Tibial nerve (tissue), 4 donors: Measurements from ENCODE around the gene FAM234B. TPM values are rescaled to one million over a fixed set of nuclear protein-coding genes. Genes with fewer than 3 reads are reported as not detected.
A peak's percentile ranks its signal among the peaks of the same experiment; 100 is the strongest.

Experiments
- DNase-seq, 2 donors: peaks; one replicate each; pipeline ENCODE4 v3.0.0-alpha.2; 2019; ENCODE audit warnings: low spot score in 2 of 2
- H3K27ac ChIP-seq, 4 donors: fragments of 200-600 bp; sonication (generic) in 3 of 4; one replicate each; pipeline ENCODE4 v1.5.1; 2017 to 2019; ENCODE audit warnings: mild to moderate bottlenecking in 1 of 4
- H3K27me3 ChIP-seq, 2 donors: fragments of 200-600 bp; sonication (generic) in 1 of 2; one replicate each; pipeline versions ENCODE4 v1.5.1 to v1.6.0; 2017 to 2019
- H3K36me3 ChIP-seq, 3 donors: fragments of 200-600 bp; sonication (generic); one replicate each; pipeline ENCODE4 v1.5.1; 2018 to 2019
- H3K4me1 ChIP-seq, 4 donors: fragments of 200-600 bp; sonication (generic) in 3 of 4; one replicate each; pipeline ENCODE4 v1.5.1; 2017 to 2019
- H3K4me3 ChIP-seq, 4 donors: fragments of 200-600 bp; sonication (generic) in 3 of 4; one replicate each; pipeline ENCODE4 v1.5.1; 2017 to 2019; ENCODE audit warnings: mild to moderate bottlenecking in 1 of 4, moderate library complexity in 1 of 4
- H3K9me3 ChIP-seq, 4 donors: fragments of 200-600 bp; sonication (generic) in 3 of 4; one replicate each; pipeline ENCODE4 v1.5.1; 2017 to 2019
- EP300 ChIP-seq, 2 donors: sonication (generic); formaldehyde crosslinking; IDR thresholded peaks; one replicate each; pipeline ENCODE4 v1.6.1; 2017; ENCODE audit warnings: antibody characterized with exemption in 2 of 2, mild to moderate bottlenecking in 1 of 2
- POLR2A ChIP-seq, 2 donors: fragments of 450-650 bp; IDR thresholded peaks; one replicate each; pipeline ENCODE4 v1.6.1; 2017; ENCODE audit warnings: antibody characterized with exemption in 2 of 2, mild to moderate bottlenecking in 2 of 2, moderate library complexity in 2 of 2
- WGBS, 2 donors: methylation state at CpG; one replicate each; pipeline ENCODE4 v1.1.5; 2018; 5-methylcytosine and 5-hydroxymethylcytosine counted together
- total RNA-seq, 4 donors: library from RNA; depleted of rRNA; stranded (reverse); fragments of >200 nt; gene quantifications; one replicate each; pipeline ENCODE4 v1.1.0, GENCODE V29; 2016
- TF ChIP-seq, protein P1 (sequence below), 5 experiments: fragments of 200-600 bp in 3 of 5; fragments of 450-650 bp in 2 of 5; sonication (generic) in 3 of 5; IDR thresholded peaks; one replicate each; pipeline ENCODE4 v1.5.1; 2016 to 2019; ENCODE audit warnings: antibody characterized with exemption in 5 of 5, mild to moderate bottlenecking in 3 of 5, moderate library complexity in 2 of 5

Gene FAM234B
- total RNA-seq, 4 donors from 2014 or later = 2.0 to 12.6 (median 8.4) TPM

DNA sequence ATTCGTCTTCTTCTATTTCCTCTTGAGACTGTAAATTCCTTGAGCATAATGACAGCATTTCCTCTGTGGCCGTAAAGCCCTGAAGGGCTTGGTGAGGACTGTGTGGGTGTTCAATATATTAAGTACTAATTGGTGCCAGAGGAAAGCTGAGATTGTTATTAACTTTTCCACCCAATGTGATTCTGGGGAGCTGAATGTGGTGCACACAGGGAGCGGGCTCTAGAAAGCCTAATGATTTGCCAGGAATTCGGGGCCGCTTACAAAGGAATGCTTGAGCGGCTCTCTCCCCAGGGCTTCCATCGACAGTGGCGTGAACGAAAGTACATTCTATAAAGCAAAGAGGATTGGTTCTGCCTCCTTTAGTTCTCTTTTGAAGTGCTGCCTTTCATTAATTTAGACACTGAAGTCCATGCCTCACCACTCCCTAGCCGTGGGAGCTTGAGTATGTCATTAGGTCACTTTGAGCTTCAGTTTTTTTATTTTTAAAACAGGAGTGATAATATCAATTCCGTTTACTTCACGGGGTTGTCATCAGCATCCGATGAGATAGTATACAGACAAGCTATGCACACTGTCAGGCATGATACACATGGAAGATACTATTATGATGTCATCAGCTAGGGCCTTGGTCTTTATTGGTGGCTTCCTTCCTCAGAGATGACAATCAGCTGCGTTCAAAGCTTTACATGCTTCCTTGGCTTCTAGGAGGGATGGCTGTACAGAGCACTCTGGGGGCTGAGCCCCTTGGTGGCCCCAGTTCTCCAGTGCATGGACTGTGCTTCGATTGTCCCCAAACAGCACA is 70.3 kb downstream of the FAM234B start:
- Histone ChIP-seq H3K27me3 (no peaks in the 10 kb centered on the region), H3K27ac (no peak overlapping the region), H3K4me1 (peaks cover 0 to 33% (median 0%) of the 10 kb centered on the region in 4 donors), H3K9me3 (no peaks in the 10 kb centered on the region), H3K36me3 (no peaks in the 10 kb centered on the region), H3K4me3 (no peak overlapping the region)
- DNase-seq = no peak
- TF ChIP-seq, protein P1, sequence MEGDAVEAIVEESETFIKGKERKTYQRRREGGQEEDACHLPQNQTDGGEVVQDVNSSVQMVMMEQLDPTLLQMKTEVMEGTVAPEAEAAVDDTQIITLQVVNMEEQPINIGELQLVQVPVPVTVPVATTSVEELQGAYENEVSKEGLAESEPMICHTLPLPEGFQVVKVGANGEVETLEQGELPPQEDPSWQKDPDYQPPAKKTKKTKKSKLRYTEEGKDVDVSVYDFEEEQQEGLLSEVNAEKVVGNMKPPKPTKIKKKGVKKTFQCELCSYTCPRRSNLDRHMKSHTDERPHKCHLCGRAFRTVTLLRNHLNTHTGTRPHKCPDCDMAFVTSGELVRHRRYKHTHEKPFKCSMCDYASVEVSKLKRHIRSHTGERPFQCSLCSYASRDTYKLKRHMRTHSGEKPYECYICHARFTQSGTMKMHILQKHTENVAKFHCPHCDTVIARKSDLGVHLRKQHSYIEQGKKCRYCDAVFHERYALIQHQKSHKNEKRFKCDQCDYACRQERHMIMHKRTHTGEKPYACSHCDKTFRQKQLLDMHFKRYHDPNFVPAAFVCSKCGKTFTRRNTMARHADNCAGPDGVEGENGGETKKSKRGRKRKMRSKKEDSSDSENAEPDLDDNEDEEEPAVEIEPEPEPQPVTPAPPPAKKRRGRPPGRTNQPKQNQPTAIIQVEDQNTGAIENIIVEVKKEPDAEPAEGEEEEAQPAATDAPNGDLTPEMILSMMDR (IDR thresholded peaks at IDR 0.05) = no peak
- TF ChIP-seq POLR2A (IDR thresholded peaks at IDR 0.05) (no peak), EP300 (IDR thresholded peaks at IDR 0.05) (no peak)
- WGBS, 2 donors = 30 to 46% methylated on average over 15 of the region's 15 CpGs

DNA sequence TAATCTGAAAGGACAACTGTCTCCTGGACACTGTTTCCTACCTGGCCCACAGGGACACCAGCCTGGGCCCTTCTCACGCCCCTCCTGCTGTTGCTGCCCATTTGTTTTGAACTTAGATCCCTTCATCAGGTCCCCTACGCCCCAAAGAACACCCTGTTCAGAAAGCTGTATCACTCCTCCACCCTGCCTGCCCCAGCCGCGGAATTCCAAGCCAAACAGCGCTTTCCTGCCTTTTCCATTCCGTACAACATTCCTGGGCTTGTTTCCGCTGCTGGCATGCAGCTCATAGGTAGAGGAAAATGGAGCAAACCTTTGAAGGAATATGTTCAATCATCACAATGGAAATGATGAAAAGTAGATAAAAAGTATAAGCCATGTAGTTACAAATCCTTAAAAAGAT is 72.1 kb downstream of the FAM234B start:
- no peaks in the 10 kb centered on the region for H3K27me3 ChIP-seq
- H3K9me3 ChIP-seq = no peaks in the 10 kb centered on the region
- H3K4me3 ChIP-seq = no peak overlapping the region
- peak overlapping the region in 2 of 4 donors; percentile 20 to 63 for H3K27ac ChIP-seq
- WGBS, 2 donors = 73 to 84% methylated on average over 7 of the region's 7 CpGs
- no peaks in the 10 kb centered on the region for H3K36me3 ChIP-seq
- TF ChIP-seq POLR2A (IDR thresholded peaks at IDR 0.05) = no peak
- peak in 1 of 2 donors; percentile 11 for TF ChIP-seq EP300 (IDR thresholded peaks at IDR 0.05)
- peaks cover 0 to 33% (median 0%) of the 10 kb centered on the region in 4 donors for H3K4me1 ChIP-seq
- no peak for DNase-seq

DNA sequence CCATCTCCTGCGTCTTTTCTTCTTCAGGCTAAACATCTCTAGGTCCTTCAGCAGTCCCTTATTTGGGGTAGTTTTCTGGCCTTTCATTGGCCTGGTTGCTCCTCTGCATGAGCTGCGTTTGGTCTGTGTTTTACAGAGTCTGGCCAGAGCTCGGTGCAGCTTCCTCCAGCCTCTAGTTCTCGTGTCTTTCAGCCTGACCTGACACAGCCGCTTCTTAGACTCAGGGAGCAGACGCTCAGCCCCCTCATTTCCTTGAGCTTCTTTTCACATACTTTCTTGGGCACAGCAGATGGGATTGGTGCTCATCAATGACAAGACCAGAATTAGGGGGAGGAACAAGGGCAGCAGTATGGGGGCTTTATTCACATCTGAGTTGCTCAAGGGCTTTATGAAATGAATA is 72.8 kb downstream of the FAM234B start:
- DNase-seq = no peak
- TF ChIP-seq EP300 (IDR thresholded peaks at IDR 0.05) (no peak), POLR2A (IDR thresholded peaks at IDR 0.05) (no peak)
- TF ChIP-seq, protein P1 (IDR thresholded peaks at IDR 0.05) = no peak
- Histone ChIP-seq H3K9me3 (no peaks in the 10 kb centered on the region), H3K27ac (peak overlapping the region in 1 of 4 donors; percentile 6), H3K36me3 (no peaks in the 10 kb centered on the region), H3K4me1 (peaks cover 0 to 33% (median 0%) of the 10 kb centered on the region in 4 donors), H3K27me3 (no peaks in the 10 kb centered on the region), H3K4me3 (no peak overlapping the region)
- WGBS, 2 donors = 62 to 72% methylated on average over 6 of the region's 6 CpGs

DNA sequence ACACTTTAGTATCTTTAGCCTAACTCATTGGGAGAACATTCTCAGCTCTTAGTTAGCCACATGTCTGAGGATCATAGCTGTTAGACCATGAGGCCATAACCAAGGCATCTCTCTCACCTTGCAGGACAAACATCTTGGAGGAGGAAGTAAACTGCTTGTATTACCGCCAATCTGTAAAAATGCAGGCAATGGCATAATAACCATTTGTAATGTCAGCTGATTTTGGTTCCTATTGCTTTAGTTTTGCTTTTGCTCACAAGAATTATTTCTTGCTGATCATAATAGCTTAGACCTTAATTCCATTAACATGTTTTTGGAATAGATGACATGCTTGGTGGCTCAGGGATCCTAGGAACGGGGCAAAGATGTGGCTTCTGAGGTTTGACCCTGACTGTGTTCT is 75.6 kb downstream of the FAM234B start:
- H3K27ac ChIP-seq = no peak overlapping the region
- no peaks in the 10 kb centered on the region for H3K27me3 ChIP-seq
- TF ChIP-seq POLR2A (IDR thresholded peaks at IDR 0.05) (no peak), EP300 (IDR thresholded peaks at IDR 0.05) (peak in 1 of 2 donors; percentile 28)
- no peaks in the 10 kb centered on the region for H3K36me3 ChIP-seq
- DNase-seq = no peak
- WGBS, 2 donors = 89 to 90% methylated on average over 2 of the region's 2 CpGs
- H3K4me3 ChIP-seq = no peak overlapping the region
- peaks cover 0 to 25% (median 0%) of the 10 kb centered on the region in 4 donors for H3K4me1 ChIP-seq
- no peaks in the 10 kb centered on the region for H3K9me3 ChIP-seq

DNA sequence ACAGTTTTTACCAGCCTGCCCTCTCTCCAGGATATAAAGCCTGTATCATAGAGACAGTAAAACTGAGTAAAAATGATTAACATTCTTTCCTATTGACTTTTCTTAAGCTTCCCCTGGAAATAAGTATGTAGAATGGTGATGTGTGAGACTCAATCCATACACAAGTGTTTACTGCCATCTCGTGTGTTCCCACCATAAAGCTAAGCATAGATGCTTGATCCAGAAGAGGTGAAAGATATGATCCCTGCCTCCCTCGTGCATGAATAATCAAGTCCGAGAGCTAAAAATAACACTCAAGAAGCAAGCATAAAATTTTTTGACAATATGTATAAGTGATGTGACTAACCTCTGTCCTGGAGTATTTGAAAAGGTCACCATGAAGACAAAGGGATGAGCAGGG is 76.2 kb downstream of the FAM234B start:
- H3K9me3 ChIP-seq = no peaks in the 10 kb centered on the region
- H3K27me3 ChIP-seq = no peaks in the 10 kb centered on the region
- 60 to 70% methylated on average over 3 of the region's 3 CpGs for WGBS, 2 donors
- no peaks in the 10 kb centered on the region for H3K36me3 ChIP-seq
- H3K4me3 ChIP-seq = no peak overlapping the region
- no peak overlapping the region for H3K27ac ChIP-seq
- peaks cover 0 to 25% (median 0%) of the 10 kb centered on the region in 4 donors for H3K4me1 ChIP-seq
- DNase-seq = no peak
- TF ChIP-seq, protein P1 (IDR thresholded peaks at IDR 0.05) = no peak
- no peak for TF ChIP-seq POLR2A (IDR thresholded peaks at IDR 0.05)
- TF ChIP-seq EP300 (IDR thresholded peaks at IDR 0.05) = no peak

DNA sequence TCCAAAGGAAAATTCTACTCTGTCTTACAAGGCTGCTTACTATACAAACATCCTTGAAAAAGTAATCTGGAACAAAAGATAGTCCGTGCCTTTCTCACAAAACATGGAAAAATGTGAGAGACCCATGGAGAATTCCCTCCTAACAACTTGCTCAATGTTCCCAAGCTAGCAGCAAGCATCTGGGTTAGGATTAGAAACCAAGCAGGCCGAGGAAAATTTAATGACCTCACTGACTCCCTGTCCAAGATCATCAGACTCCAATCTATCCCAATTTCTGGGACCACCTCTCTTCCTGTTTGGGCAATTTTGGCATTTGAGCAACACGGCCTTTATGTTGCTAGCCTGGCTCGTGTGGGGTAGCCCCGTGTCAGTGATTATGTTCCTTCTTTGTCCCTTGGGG is 77.4 kb downstream of the FAM234B start:
- DNase-seq = no peak
- Histone ChIP-seq H3K27ac (peak overlapping the region in 1 of 4 donors; percentile 46), H3K36me3 (no peaks in the 10 kb centered on the region), H3K4me1 (peaks cover 0 to 13% (median 0%) of the 10 kb centered on the region in 4 donors), H3K9me3 (no peaks in the 10 kb centered on the region), H3K4me3 (no peak overlapping the region), H3K27me3 (no peaks in the 10 kb centered on the region)
- WGBS, 2 donors = 79 to 84% methylated on average over 5 of the region's 5 CpGs
- TF ChIP-seq POLR2A (IDR thresholded peaks at IDR 0.05) (no peak), EP300 (IDR thresholded peaks at IDR 0.05) (no peak)
- TF ChIP-seq, protein P1 (IDR thresholded peaks at IDR 0.05) = no peak
